ENCODE data around the gene ARID3A.
"Not testable (repeated sequence)": the region's sequence is repeated elsewhere in the genome, so short reads cannot be mapped to it uniquely, and the experiment has no call there.

The ARID3A gene

DNA sequence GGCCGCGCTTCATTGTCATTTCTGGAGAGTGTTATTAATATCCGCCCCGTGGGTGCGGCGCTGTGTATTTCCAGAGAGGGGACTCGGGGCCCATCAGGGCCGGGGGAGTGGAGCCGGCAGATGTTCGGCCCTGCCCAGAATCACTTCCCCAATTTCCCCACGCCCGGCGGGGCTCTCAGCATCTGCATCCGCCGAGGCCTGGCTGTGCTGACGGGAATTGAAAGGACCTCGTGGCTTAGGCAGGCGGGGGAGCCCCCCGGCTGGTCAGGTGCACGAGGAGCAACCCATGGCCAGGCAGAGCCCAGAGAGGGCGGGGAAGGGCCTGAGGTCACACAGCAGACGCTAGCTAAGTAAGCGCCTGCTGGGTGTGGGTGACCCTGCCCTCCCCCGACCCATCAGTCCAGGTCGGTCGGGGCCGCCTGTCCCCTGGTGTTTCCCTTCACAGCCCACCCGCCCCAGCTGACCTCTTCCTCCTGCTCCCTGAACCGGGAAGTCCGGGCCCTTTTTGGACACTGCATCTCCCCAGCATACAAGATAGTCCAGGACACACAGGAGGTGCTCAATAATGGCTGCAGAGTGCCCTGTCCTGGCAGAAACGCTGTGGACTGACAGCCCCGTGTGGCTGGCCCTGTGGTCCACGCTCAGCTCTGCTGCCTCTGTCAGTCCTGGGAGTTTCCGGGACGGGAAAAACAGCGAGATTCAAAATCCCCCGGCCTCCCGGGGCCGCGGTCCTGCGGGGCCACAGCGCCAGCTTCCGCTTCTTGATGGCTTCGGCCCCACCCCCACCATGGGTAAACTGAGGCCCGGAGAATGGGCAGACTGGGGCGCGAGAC, 22.1 kb downstream of the ARID3A start:
- no peak for DNase-seq

DNA sequence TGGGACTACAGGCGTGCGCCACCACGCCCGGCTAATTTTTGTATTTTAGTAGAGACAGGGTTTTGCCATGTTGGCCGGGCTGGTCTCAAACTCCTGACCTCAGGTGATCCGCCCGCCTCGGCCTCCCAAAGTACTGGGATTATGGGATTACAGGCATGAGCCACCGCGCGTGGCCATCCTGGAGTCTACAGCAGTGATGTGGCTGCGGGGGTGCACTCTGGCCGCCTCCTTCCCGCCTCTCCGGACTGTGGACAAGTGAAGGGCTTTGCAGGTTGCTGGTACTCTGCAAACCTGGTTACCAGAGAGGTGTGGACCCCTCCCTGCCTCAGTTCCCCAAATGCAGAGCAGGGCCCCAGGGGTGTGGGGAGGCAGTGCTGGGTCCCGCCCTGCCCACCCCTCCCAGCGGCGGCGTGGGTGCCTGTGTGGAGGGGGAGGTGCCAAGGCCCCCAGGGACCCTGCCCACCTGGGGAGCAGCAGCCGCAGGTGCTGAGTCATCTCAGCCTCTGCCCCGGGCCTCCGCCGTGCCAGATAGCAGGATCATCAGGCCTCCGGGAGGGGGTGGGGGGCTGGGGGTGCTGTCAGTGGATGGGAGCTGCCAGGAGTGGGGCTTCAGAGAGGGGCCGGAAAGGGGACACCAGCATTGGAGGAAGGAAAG, 23.1 kb downstream of the ARID3A start:
- no peak for DNase-seq

DNA sequence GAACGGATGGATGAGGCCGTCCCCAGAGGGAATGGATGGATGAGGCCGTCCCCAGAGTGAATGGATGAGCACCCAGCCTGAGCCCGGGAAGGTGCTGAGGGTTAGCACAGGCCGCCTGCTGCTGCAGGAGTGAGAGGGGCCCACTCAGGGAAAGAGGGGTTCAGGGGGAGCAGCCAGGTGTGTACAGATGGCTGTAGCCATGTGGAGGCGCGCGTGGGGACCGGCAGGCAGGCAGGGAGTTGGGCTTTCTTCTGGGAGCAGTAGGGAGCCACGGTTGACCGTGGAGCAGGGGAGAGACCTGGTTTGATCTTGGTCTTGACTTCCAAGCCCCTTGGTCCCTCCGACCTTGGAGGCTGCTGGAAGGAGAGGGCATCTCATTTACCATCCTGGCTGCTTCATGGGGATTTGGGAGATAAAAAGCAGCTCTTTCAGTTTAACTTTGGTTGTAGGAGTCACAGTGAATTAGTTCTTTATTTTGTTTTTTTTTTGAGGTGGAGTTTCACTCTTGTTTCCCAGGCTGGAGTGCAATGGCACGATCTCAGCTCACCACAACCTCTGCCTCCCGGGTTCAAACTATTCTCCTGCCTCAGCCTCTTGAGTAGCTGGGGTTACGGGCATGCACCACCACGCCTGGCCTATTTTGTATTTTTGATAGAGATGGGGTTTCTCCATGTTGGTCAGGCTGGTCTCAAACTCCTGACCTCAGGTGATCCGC, 24.7 kb downstream of the ARID3A start:
- DNase-seq: no peak

DNA sequence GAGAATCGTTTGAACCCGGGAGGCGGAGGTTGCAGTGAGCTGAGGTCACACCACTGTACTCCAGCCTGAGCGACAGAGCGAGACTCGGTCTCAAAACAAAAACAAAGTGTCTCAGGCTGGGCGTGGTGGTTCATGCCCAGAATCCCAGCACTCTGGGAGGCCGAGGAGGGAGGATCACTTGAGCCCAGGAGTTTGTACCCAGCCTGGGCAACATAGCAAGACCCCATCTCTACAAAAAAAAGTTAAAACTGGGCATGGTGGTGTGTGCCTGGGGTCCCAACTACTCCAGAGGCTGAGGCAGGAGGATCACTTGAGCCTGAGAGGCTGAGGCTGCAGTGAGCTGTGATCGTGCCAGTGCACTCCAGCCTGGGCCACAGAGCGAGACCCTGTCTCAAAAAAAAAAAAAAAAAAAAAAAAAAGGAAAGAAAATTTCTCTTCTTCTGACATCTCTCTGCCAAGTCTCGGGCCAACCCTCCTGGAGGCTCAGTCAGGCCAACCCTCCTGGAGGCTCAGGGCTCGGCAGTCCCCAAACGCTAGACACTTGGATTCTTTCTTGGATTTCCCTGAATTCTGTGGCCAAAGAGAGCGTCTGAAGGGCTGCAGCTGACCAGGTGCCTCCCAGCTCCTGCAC, 26.3 kb downstream of the ARID3A start:
- DNase-seq: no peak

DNA sequence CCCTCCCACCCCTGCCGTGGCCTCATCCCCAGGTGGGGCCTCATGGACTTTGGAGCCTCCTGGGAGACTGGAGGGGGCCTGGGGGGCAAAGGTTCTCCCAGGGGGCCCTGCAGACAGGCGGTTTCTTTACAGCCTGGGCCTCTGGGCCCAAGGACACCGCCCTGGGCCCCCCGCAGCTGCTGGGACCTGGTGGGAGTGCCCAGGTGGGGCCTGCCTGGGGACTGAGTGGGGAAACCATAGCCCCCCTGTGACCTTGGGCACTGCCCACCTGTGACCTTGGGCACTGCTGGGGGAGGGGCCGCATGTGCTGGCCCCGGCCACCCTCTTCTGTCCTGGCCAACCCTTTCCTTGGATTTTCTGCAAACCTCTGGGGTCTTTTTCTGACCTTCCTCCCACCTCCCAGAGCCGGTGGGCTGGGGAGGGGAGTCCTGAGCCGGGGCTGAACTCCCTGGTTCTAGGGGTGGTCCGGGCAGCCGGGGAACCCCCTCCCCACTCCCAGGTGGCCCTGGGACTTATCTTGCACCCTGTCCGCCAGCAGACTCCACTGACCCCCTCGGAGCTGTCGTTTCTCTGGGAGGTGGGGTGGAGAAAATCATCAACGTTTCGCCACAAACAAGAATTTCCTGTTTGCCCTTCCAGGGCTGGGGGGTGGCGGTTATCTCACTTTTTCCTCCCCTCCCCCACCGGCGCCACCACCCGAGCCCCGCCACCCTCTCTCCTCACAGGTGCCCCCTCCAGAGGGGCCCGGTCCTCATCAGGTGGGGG, 27.0 kb downstream of the ARID3A start:
- no peak for DNase-seq

- no peak for DNase-seq
Measured at GRCh38 chr19:953445-954271, 27.8 kb downstream of the ARID3A start.

DNA sequence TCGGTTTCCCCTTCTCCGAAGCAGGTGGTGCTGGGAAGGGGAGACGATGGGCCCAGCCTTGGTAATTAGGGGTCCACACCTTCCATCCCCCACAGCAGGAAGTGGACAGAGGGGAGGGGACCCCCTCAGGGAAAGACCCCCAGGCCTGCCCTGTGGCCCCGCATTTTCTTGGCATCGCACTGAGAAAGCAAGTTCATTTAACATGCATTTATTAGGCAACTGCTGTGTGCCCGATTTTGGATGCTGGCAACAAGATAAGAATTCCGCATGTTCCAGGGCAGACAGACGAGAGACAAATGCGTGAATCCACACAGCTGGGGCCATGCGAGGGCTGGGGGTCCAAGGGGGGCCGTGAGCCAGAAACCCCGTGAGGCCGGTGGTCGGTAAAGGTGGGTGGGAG, 28.4 kb downstream of the ARID3A start:
- DNase-seq: no peak

- DNase-seq: no peak
Measured at GRCh38 chr19:954672-955494, 29.0 kb downstream of the ARID3A start.

GRCh38 chr19:955803-956765, 30.2 kb downstream of the ARID3A start:
- no peak for DNase-seq

GRCh38 chr19:956766-957440, 31.1 kb downstream of the ARID3A start:
- DNase-seq: no peak

DNA sequence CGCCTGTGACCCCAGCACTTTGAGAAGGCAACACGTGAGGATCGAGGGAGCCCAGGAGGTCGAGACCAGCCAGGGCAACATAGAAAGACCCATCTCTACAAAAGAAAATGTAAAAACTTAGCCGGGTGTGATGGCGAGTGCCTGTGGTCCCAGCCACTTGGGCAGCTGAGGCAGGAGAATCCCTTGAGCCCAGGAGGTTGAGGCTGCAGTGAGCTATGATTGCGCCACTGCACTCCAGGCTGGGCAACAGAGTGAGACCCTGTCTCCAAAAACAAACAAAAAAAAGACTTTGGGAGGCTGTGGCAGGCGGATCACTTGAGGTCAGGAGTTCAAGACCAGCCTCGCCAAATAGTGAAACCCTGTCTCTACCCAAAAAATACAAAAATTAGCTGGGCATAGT, 31.7 kb downstream of the ARID3A start:
- DNase-seq: not testable (repeated sequence)

DNA sequence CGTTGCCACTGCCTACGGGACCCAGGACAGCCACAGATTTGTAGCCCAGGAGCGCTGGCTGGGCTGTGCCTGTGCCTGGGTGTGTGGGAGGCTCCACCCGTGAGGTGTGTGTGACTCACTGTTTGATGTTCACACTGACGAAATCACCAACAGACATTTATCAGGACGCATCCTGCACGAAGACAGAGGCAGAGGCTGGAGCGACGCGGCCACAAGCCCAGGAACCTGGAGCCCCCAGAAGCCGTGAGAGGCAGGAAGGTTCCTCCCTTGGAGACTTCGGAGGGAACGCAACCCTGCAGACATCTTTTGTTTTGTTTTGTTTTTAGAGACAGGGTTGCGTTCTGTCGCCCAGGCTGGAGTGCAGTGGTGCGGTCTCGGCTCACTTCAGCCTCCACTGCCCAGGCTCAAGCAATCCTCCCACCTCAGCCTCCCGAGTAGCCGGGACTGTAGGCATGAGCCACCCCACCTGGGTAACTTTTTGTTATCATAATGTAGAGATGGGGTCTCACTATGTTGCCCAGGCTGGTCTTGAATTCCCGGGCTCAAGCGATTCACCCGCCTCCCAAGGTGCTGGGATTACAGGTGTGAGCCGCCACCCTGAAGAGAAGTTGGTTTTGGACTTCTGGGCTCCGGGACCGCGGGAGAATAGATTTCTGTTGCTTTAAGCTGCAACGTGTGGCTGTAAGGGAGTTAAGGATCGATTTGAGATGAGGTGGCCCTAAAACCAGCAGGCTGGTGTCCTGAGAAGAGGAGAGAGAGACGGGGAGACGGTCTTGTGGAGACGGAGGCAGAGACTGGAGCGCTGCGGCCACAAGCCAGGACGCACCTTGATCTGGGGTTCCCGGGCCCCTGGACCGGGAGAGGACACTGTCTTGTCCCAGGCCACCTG, 33.4 kb downstream of the ARID3A start:
- DNase-seq: no peak

DNA sequence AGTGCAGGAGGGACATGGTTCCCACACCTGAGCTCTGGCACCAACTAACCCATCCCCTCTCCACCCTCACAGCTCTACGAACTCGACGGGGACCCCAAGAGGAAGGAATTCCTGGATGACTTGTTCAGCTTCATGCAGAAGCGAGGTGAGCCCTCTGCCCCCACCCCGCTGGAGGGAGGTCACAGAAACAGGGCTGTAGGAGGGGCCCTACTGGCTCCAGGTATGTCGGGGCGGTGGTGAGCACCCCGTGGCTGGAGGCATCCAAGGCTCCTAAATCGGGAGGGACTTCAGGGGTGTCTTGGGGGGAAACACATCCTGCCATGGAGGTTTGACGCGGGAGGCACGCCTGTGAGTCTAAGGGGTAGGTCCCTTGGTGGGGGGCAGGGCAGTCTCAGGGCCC, 34.2 kb downstream of the ARID3A start:
- DNase-seq: no peak

DNA sequence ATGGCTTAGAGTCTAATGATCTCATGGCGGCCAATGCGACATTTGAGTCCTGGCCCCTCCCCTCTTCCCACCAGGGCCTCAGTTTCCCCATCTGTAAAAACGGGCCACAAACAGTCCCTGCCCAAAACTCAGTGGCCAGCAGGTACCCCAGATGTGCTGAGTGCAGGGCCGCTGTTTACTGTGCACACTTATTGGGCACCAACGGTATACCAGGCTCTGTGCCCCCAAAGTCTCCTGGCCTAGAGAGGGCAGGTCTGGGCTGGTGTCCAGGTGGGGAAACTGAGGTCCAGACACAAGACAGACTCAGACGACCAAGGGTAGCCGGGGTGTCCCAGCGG, 34.7 kb downstream of the ARID3A start:
- no peak for DNase-seq

- no peak for DNase-seq
Measured at GRCh38 chr19:961866-962620, 36.2 kb downstream of the ARID3A start.

GRCh38 chr19:962683-963400, 37.0 kb downstream of the ARID3A start:
- no peak for DNase-seq
